GM12801 (cell line): ENCODE data around the gene RXRG.

Experiments used
- TF ChIP-seq, protein P1 (sequence below): IDR thresholded peaks from one replicate; pipeline ENCODE4 v1.5.1; 2011; ENCODE audit warnings: control low read depth; ENCODE audit not compliant: insufficient read length; ENCODE audit errors: extremely low read depth

RXRG gene

DNA sequence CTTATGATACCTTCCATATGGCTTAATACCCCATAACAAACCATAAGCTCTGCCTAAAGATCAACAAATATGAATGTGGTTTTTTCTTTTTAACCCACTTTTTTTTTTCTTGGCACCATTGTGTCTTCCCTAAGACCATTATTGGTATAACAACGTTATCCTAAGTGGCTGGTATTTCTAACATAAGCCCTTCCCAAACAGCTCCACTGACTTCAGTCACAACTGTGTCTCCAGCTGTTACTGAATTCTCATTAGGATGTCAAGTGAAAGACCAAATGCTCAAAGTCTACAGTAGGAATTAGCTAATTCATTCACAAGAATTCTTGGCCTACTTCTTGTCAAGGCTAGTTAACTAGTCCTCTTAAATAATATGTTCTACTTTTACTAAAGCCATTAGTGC, 4.2 kb upstream of the RXRG start:
- TF ChIP-seq, protein P1, sequence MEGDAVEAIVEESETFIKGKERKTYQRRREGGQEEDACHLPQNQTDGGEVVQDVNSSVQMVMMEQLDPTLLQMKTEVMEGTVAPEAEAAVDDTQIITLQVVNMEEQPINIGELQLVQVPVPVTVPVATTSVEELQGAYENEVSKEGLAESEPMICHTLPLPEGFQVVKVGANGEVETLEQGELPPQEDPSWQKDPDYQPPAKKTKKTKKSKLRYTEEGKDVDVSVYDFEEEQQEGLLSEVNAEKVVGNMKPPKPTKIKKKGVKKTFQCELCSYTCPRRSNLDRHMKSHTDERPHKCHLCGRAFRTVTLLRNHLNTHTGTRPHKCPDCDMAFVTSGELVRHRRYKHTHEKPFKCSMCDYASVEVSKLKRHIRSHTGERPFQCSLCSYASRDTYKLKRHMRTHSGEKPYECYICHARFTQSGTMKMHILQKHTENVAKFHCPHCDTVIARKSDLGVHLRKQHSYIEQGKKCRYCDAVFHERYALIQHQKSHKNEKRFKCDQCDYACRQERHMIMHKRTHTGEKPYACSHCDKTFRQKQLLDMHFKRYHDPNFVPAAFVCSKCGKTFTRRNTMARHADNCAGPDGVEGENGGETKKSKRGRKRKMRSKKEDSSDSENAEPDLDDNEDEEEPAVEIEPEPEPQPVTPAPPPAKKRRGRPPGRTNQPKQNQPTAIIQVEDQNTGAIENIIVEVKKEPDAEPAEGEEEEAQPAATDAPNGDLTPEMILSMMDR: no peak

GRCh38 chr1:165445388-165445787, 462 bp upstream of the RXRG start:
- TF ChIP-seq, protein P1: no peak

DNA sequence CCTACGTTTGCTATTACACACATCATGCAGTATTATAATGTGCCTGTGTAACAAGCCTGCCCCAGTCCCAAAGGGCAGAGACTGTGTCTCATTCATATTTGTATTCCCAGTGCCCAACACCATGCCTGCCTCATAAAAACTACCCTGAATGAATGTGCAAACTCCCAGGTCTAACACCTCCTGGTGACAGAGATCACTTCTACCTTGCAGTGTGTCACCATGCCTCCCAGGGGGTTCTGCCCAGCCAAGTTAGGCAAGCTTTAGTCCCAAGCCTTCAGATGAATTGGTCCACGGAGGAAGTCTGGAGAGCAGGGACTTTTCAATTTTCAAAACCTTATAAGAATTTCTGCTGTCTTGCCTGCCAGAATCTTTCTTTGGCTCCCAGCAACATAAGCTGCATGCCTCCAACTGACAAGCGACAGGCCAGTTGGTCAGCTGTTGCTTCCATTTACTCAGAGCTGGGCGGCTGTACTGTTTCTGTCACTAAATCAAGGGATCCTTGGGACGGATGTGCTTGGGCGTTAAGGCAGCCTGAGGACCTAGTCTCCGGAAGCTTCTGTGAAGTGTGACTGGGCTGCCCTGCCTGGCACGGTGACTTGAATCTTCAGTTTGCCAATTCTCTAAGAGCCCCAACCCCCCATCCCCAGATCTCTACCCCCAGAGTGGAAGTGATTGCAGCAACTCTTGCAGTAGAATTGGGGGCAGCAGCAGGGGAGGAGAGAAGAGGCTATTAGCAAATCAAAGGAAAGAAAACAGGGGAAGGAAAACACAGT, 1.2 kb downstream of the RXRG start:
- TF ChIP-seq, protein P1: no peak

- TF ChIP-seq, protein P1: no peak
These were observed 2.3 kb downstream of the RXRG start for GRCh38 chr1:165442653-165443052.

- TF ChIP-seq, protein P1: no peak
These were observed 2.9 kb downstream of the RXRG start for GRCh38 chr1:165442053-165442452.

GRCh38 chr1:165441166-165441880, 3.6 kb downstream of the RXRG start:
- TF ChIP-seq, protein P1: no peak

DNA sequence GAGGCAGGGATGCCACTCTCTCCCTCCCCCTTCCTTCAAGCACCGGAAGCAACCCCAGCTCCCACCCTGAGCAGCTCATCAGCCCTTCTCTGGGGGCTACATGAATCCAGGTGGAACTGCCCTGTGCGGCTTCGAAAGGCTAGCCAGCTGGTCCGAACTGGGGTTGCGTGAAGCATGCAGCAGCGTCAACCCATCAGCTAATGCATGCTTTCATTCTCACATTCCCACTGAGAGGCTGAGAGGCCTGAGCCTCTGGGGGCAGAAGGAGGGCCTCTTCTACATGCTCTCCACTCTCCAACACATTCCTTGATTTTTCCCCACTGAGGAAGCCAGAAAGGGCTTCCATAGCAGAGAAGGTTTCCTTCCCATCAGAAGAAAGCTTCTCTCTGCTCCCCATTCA, 5.6 kb downstream of the RXRG start:
- TF ChIP-seq, protein P1: no peak
